NOMO-1 treated with DMSO at 0.1 percent for 48 hours (cell line): ENCODE measurements around the gene C2orf74.
"Not testable (repeated sequence)": the region's sequence is repeated elsewhere in the genome, so short reads cannot be mapped to it uniquely, and the experiment has no call there.

Experiments used
- DNase-seq: peaks from one replicate; lab custom pipeline; 2025; ENCODE audit not compliant: unreplicated experiment; lab: John Stamatoyannopoulos, UW

C2orf74 gene

GRCh38 chr2:61172671-61173070 is 10.7 kb downstream of the C2orf74 start:
- DNase-seq, result no peak

GRCh38 chr2:61173116-61173515 is 11.1 kb downstream of the C2orf74 start:
- DNase-seq, result no peak

- no peak for DNase-seq
Measured at GRCh38 chr2:61175036-61175435, 13.0 kb downstream of the C2orf74 start.

- DNase-seq, result peak; percentile 84
Measured at GRCh38 chr2:61176755-61177726, 15.1 kb downstream of the C2orf74 start.

- peak; percentile 33 for DNase-seq
Measured at GRCh38 chr2:61177727-61178549, 15.9 kb downstream of the C2orf74 start.

- DNase-seq, result no peak
Measured at GRCh38 chr2:61178603-61179545, 16.9 kb downstream of the C2orf74 start.

- no peak for DNase-seq
Measured at GRCh38 chr2:61179701-61180639, 18.0 kb downstream of the C2orf74 start.

- no peak for DNase-seq
Measured at GRCh38 chr2:61180686-61181085, 18.7 kb downstream of the C2orf74 start.

GRCh38 chr2:61181382-61182058 is 19.5 kb downstream of the C2orf74 start:
- no peak for DNase-seq

GRCh38 chr2:61182059-61182383 is 20.0 kb downstream of the C2orf74 start:
- DNase-seq, result no peak

GRCh38 chr2:61183795-61184194 is 21.8 kb downstream of the C2orf74 start:
- no peak for DNase-seq

- no peak for DNase-seq
Measured at GRCh38 chr2:61184263-61184662, 22.3 kb downstream of the C2orf74 start.

GRCh38 chr2:61185231-61185728 is 23.3 kb downstream of the C2orf74 start:
- no peak for DNase-seq

GRCh38 chr2:61187085-61187484 is 25.1 kb downstream of the C2orf74 start:
- DNase-seq, result no peak

- no peak for DNase-seq
Measured at GRCh38 chr2:61193670-61194561, 31.9 kb downstream of the C2orf74 start.

- not testable (repeated sequence) for DNase-seq
Measured at GRCh38 chr2:61194646-61195045, 32.7 kb downstream of the C2orf74 start.

GRCh38 chr2:61196671-61197070 is 34.7 kb downstream of the C2orf74 start:
- no peak for DNase-seq

- DNase-seq, result no peak
Measured at GRCh38 chr2:61205132-61205531, 43.1 kb downstream of the C2orf74 start.
